Esophagus squamous epithelium (tissue), 4 donors: Measurements from ENCODE around the gene ACP4.

Experiments used
- POLR2A ChIP-seq, 4 donors: fragments of 450-650 bp; IDR thresholded peaks; one replicate each; pipeline ENCODE4 v1.6.1; 2017; ENCODE audit warnings: antibody characterized with exemption in 4 of 4, mild to moderate bottlenecking in 4 of 4, moderate library complexity in 3 of 4
- TF ChIP-seq, protein P1 (sequence below), 6 experiments: fragments of 450-650 bp in 4 of 6; fragments of 200-600 bp in 2 of 6; sonication (generic) in 2 of 6; IDR thresholded peaks; one replicate each; pipeline ENCODE4 v1.5.1; 2016 to 2019; ENCODE audit warnings: antibody characterized with exemption in 6 of 6, mild to moderate bottlenecking in 4 of 6, moderate library complexity in 4 of 6

DNA sequence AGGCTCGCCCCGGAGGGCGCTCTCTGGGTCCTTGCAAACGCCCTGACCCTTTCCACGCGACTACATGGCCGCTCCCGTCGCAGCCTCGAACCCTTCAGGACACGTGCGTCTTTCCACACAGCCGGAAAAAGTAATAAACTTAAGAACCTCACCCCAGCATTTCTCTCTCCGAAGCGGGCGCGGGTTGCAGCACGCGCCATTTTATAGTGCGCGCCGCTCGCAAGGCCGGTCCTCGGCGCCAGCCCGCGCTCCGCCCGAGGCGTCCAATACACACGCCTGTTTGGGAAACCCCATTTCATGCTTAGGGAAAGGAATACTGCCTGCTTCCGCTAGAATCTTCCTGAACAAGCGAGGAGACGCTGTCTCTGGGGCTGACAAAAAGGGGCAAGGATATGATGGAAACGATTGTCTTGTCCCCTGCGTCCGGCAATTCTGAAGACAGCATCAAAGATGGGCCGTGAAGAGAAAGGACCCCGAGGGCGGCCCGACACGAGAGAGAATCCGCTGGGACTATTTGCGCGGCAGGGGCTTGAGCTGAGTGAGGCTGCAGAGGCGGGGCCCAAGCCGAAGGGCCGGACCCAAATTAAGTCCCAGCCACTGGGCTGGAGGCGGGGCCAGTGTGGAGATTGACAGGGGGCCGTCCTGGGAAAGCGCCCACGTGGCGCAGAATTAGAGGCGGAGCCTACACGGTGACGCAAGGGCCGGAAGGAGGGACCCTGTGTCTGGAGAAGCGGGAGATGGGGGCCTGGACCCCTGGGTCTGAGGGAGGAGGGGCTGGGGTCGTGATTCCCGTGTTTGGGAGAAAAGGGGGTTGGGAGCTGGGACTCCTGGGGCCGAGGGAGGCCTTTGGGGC, 14.4 kb downstream of the ACP4 start:
- TF ChIP-seq, protein P1, sequence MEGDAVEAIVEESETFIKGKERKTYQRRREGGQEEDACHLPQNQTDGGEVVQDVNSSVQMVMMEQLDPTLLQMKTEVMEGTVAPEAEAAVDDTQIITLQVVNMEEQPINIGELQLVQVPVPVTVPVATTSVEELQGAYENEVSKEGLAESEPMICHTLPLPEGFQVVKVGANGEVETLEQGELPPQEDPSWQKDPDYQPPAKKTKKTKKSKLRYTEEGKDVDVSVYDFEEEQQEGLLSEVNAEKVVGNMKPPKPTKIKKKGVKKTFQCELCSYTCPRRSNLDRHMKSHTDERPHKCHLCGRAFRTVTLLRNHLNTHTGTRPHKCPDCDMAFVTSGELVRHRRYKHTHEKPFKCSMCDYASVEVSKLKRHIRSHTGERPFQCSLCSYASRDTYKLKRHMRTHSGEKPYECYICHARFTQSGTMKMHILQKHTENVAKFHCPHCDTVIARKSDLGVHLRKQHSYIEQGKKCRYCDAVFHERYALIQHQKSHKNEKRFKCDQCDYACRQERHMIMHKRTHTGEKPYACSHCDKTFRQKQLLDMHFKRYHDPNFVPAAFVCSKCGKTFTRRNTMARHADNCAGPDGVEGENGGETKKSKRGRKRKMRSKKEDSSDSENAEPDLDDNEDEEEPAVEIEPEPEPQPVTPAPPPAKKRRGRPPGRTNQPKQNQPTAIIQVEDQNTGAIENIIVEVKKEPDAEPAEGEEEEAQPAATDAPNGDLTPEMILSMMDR (IDR thresholded peaks at IDR 0.05) = peak in 2 of 6 experiments; percentile 21 to 40
- peak in 2 of 4 donors; percentile 68 to 73 for TF ChIP-seq POLR2A (IDR thresholded peaks at IDR 0.05)
